Stimulated activated CD8-positive, alpha-beta memory T cell treated with anti-CD3 and anti-CD28 coated beads, Interleukin-15, amount 100 ng/mL, for 48 hours (primary cell): Measurements from ENCODE around the gene C12orf60.

Source experiments
- DNase-seq, 2 donors: peaks; one replicate each; pipeline ENCODE4 v3.0.0-alpha.2; 2020; ENCODE audit warnings: low read depth in 2 of 2

C12orf60 gene

DNA sequence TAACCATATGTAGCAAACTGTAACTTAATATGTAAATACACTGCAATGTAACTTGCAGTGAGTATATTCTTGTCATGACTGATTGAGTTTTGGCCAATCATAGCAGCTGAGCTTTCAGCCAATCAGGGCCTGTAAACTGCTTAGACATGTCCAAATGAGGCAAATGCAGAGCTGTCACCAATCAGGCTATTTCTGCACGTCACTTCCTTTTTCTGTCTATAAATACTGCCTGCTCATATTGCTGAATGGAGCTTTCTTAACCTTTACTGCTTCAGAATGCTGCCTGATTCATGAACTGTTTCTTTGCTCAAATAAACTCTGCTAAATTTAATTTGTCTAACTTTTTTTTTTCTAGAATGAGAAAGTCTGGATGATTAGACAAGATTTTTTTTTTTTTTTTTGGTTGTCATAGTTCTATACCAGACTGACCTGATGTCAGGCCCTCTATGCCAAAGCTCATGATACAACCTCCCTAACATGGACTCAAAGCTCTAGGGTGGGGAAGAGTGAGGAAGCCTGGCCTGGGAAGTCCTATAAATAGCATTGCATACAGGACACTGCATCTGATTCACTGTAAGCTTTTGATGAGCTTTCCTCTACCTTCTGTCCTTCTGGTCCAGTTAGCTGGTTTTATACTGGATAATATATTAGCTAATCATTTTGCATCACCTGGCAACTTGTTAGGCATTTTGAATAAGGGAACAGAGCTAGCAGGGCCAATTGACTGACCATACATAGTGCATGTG is 70.1 kb downstream of the C12orf60 start:
- no peak for DNase-seq
